GM12874 (cell line): Measurements from ENCODE around the gene MYRIP.

ENCODE experiments used
- TF ChIP-seq, protein P1 (sequence below): IDR thresholded peaks from 2 replicates; pipeline ENCODE4 v1.5.1; 2011; ENCODE audit warnings: low read depth, mild to moderate bottlenecking, control low read depth, low read length, moderate library complexity; ENCODE audit not compliant: insufficient read depth

Gene MYRIP

DNA sequence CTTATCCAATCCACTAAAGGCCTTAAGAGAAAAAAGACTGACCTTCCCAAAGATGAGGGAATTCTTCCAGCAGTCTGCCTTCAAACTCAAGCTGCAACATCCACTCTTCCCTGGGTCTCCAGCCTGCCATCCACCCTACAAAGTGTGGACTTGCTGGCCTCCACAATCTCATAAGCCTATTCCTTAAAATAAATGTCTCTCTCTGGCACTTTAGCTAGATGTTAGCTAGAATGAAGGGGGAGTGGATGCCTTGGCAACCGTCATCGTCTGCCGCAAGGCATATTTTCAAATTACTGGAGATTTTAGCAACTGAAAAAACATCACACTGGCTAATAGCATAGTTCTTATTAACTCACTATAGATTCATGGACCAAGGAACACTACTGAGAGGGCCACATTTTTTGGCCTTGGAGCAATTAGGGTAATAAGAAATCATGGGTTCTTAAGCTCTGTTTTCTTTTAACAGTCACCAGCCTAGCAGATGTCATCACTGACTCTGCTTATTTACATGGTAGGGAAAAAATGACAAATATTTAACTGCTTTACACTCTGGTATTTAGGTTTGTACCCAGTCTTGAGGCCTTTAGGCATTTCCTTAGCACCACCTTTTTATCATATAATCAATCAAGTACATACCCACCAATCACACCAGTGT is 245.3 kb downstream of the MYRIP start:
- TF ChIP-seq, protein P1, sequence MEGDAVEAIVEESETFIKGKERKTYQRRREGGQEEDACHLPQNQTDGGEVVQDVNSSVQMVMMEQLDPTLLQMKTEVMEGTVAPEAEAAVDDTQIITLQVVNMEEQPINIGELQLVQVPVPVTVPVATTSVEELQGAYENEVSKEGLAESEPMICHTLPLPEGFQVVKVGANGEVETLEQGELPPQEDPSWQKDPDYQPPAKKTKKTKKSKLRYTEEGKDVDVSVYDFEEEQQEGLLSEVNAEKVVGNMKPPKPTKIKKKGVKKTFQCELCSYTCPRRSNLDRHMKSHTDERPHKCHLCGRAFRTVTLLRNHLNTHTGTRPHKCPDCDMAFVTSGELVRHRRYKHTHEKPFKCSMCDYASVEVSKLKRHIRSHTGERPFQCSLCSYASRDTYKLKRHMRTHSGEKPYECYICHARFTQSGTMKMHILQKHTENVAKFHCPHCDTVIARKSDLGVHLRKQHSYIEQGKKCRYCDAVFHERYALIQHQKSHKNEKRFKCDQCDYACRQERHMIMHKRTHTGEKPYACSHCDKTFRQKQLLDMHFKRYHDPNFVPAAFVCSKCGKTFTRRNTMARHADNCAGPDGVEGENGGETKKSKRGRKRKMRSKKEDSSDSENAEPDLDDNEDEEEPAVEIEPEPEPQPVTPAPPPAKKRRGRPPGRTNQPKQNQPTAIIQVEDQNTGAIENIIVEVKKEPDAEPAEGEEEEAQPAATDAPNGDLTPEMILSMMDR = no peak

DNA sequence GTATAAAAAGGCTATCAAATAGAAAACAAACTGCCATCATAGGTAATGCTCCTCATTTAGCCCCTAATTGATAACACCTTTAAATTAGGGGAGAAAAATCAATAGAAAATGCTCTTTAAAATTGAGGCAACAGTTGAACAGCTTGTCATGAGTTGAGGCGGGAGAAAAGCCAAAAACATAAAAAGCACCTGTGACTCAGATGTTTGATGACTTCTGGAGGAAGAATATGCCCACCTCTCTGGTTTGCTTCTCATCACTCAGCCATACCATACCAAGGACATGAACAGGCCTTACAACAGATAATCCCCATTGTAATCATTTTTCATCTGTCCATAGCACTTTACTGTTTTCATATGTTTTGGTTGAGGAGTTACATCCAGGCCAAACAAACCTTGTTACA is 246.0 kb downstream of the MYRIP start:
- TF ChIP-seq, protein P1 = no peak

DNA sequence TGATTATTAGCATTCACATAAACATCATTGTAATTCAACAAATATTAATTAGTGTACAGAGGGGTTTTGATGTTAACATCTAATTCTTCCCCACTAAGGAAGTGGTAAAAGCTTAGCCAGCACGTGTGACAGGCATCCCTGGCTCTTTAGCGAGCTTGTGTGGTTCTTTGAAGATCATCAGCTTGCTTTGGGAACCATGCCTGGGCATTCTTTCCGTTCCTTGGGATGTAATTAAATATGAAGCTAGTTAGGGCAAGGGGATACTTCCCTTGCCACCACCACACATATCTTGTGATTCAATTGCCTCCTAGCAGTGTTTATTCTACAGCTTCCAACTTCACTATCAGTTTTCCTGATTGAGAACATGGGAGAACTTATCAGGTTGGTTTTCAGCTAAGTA is 246.5 kb downstream of the MYRIP start:
- TF ChIP-seq, protein P1 = no peak

DNA sequence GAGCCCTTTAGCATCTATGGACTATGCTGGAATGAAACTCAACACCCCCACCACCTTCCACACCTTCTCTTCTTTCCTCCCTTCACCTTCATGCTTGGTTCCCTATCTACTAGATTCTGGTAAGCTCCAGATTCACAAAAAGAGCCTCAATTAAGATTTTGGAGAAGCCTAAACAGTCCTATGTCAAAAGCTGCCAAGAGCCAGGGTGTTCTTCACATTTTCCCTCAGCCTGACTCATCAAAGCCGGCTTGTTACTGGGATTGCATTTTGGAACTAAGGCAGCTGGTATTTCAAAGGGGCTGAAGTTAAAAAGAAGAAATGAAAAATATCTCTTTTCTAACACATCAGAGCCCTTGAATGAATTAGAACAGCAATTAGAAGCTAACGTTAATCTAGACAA is 247.7 kb downstream of the MYRIP start:
- TF ChIP-seq, protein P1 = no peak

DNA sequence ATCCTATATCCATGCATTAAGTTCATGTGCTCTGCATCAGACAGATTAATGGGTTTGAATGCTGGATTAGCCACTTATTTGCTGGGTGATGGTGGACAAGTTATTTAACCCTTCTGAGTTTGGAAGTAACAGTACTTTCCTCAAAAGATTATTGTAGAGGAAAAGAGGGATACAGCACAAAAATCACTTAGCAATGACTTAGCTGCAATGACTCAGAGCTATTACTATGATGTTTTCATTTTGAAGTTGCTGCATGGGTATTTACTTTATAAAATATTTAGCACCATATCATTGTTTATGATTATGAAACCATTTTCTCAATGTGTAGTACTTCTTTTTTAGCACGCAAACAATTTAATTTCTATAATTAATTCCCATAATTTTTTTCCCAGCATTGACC is 248.4 kb downstream of the MYRIP start:
- TF ChIP-seq, protein P1 = no peak

DNA sequence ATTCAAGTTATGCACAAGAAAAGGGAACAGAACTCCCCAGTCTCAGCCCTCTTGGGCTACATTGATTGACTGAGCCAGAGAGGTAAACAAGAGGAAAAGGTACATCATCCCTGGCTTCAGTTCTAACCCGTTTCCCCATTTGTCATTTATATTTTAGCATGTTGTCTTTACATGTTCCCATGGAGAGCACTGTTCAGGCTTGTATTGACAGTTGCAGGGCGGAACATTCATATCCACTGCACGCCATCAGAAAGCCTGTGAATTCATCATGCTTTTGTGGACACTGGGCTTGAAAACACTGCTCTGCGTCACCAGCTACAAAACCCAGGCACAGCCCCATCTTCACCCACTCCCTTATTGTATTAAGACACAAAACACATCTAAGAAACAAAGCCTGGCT is 259.2 kb downstream of the MYRIP start:
- TF ChIP-seq, protein P1 = no peak

DNA sequence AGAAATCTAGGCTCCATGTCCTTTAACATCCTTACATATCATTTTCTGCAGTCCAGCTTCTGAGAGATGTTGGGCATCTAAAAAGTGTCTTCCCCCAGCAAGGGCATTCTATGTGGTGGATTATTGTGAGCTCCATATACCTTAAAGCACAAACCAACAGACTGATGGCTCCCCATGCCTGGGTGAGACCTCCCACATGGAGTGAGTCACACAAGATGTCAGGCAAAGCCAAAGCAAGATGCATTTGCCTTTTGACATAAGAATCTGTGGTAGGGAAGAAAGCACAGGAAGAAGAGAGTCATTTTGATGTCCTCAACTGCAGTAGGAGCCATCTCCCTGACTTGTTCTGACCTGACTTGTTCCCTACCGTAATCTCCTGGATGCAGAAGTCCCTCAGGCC is 261.4 kb downstream of the MYRIP start:
- TF ChIP-seq, protein P1 = no peak
